ENCODE measurements around the gene WDCP. TPM values are rescaled to one million over a fixed set of nuclear protein-coding genes. Genes with fewer than 3 reads are reported as not detected.

Gene WDCP
- total and polyA plus RNA-seq, 10 of the 15 experiments (the other 5 are each of a cell fraction or from before 2014, with no cell fraction given) = 5.5 to 21.3 (median 13.2) TPM

DNA sequence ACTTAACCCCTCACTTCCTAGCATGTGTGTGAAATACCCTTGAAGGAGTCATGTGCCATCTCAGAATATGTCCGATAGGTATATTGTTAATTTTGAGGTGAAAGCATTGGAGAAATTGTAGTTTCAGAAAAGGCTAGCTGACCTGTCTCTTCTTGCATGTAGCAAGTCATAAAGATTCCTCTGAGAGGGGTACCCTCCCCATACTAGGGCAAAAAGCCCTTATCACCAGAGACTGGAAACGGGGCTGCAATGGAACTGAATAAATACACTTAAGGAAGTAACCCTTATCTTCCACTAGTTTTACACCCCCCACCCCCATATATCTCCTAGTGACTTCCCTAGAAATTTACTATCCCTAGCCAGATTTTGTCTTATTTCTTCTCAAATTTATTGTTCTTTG is 30.7 kb upstream of the WDCP start:
- Histone ChIP-seq H4K20me1 (ENCODE audit: control insufficient read depth, insufficient read depth) (no peaks in the 10 kb centered on the region), H3K9ac (ENCODE audit: control insufficient read depth, insufficient read depth, low read length) (peak overlapping the region; percentile 79), H3K4me3 (peak overlapping the region; percentile 89; the same call in 1 of the 2 replicates), H3K4me1 (ENCODE audit: control insufficient read depth, insufficient read depth, low read length) (peaks cover 9% of the 10 kb centered on the region), H2AFZ (ENCODE audit: control insufficient read depth, low read depth, low read length) (no peak overlapping the region; the same call in 1 of the 2 replicates), H3K4me2 (ENCODE audit: control insufficient read depth, insufficient read depth) (peak overlapping the region; percentile 87), H3K27ac (ENCODE audit: control insufficient read depth, insufficient read depth) (no peak overlapping the region), H3K27me3 (replicated peaks in 1 of 2; ENCODE audit: control insufficient read depth in 2 of 2, insufficient read depth in 2 of 2, low read length in 1 of 2) (no peaks in the 10 kb centered on the region), H3K79me2 (ENCODE audit: control insufficient read depth, insufficient read depth, low read length) (peaks cover 22% of the 10 kb centered on the region), H3K9me3 (replicated peaks; ENCODE audit: control insufficient read depth, insufficient read depth, low read length) (no peaks in the 10 kb centered on the region; the same call in 2 of the 3 replicates), H3K36me3 (ENCODE audit: control insufficient read depth in 2 of 2, insufficient read depth in 2 of 2, low read length in 1 of 2) (no peaks in the 10 kb centered on the region; a peak in 2 of 4 replicates)
- FAIRE-seq (no peak), ATAC-seq (no peak), DNase-seq (ENCODE audit: low read depth, low spot score) (no peak)
- in situ Hi-C loops (cut with MboI) = no loop called here
- intact Hi-C loops (cut with micrococcal nuclease; ENCODE audit: unreplicated experiment) = loop anchor here (2.0 kb wide), 1 partner anchor 151 kb away; the partner anchor contains the start of gene ATAD2B
- ChIA-PET SMC1A (ENCODE audit: uncharacterized antibody, unreplicated experiment) (interaction anchor here (0.5 to 4.0 kb wide), 4 partner anchors 150 to 253 kb away, joined by 3 to 24 read pairs (median 4); partner anchors contain the start of gene ATAD2B), POLR2A (interaction anchor here (0.7 to 1.5 kb wide), 3 partner anchors 12 to 108 kb away, joined by 3 to 6 read pairs (median 3); no protein-coding TSS in a partner anchor), RAD21 (ENCODE audit: unreplicated experiment) (interaction anchor here (2.6 kb wide), 1 partner anchor 253 kb away, joined by 16 read pairs; no protein-coding TSS in a partner anchor), CTCF (interaction anchor here (0.6 to 3.8 kb wide), 3 partner anchors 10 to 283 kb away, joined by 3 to 34 read pairs (median 4); partner anchors contain the start of gene ATAD2B)
- 98% methylated on average over 2 of the region's 2 CpGs for WGBS (ENCODE audit: insufficient coverage, insufficient replicate concordance, low lambda C conversion rate, missing lambda C conversion rate)
- TF ChIP-seq MTA2 (IDR thresholded peaks at IDR 0.05; ENCODE audit: low read depth) (no peak), ZNF217 (IDR thresholded peaks at IDR 0.05) (no peak), SREBF1 (IDR thresholded peaks at IDR 0.05; ENCODE audit: low read length) (no peak), SP1 (IDR thresholded peaks at IDR 0.05; ENCODE audit: low read depth, low read length) (no peak), E4F1 (IDR thresholded peaks at IDR 0.05; ENCODE audit: borderline replicate concordance, partially characterized antibody) (no peak), CBX5 (IDR thresholded peaks at IDR 0.05; ENCODE audit: low read depth) (no peak), BRCA1 (IDR thresholded peaks at IDR 0.05; ENCODE audit: low read depth, low read length) (no peak), EZH2 (IDR thresholded peaks at IDR 0.05; ENCODE audit: borderline replicate concordance, control insufficient read depth, low read depth, low read length) (no peak), WRNIP1 (IDR thresholded peaks at IDR 0.05; ENCODE audit: borderline replicate concordance, low read depth, low read length) (no peak), CHD2 (IDR thresholded peaks at IDR 0.05; ENCODE audit: borderline replicate concordance, low read depth, low read length) (no peak), FOS (IDR thresholded peaks at IDR 0.05; ENCODE audit: borderline replicate concordance, extremely low read depth, insufficient read length) (no peak), HDGF (IDR thresholded peaks at IDR 0.05) (no peak)
- TF ChIP-seq, protein P1, sequence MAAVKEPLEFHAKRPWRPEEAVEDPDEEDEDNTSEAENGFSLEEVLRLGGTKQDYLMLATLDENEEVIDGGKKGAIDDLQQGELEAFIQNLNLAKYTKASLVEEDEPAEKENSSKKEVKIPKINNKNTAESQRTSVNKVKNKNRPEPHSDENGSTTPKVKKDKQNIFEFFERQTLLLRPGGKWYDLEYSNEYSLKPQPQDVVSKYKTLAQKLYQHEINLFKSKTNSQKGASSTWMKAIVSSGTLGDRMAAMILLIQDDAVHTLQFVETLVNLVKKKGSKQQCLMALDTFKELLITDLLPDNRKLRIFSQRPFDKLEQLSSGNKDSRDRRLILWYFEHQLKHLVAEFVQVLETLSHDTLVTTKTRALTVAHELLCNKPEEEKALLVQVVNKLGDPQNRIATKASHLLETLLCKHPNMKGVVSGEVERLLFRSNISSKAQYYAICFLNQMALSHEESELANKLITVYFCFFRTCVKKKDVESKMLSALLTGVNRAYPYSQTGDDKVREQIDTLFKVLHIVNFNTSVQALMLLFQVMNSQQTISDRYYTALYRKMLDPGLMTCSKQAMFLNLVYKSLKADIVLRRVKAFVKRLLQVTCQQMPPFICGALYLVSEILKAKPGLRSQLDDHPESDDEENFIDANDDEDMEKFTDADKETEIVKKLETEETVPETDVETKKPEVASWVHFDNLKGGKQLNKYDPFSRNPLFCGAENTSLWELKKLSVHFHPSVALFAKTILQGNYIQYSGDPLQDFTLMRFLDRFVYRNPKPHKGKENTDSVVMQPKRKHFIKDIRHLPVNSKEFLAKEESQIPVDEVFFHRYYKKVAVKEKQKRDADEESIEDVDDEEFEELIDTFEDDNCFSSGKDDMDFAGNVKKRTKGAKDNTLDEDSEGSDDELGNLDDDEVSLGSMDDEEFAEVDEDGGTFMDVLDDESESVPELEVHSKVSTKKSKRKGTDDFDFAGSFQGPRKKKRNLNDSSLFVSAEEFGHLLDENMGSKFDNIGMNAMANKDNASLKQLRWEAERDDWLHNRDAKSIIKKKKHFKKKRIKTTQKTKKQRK (IDR thresholded peaks at IDR 0.05; ENCODE audit: low read depth, low read length) = no peak
- TF ChIP-seq, protein P2, sequence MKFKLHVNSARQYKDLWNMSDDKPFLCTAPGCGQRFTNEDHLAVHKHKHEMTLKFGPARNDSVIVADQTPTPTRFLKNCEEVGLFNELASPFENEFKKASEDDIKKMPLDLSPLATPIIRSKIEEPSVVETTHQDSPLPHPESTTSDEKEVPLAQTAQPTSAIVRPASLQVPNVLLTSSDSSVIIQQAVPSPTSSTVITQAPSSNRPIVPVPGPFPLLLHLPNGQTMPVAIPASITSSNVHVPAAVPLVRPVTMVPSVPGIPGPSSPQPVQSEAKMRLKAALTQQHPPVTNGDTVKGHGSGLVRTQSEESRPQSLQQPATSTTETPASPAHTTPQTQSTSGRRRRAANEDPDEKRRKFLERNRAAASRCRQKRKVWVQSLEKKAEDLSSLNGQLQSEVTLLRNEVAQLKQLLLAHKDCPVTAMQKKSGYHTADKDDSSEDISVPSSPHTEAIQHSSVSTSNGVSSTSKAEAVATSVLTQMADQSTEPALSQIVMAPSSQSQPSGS (IDR thresholded peaks at IDR 0.05; ENCODE audit: low read length) = no peak
- BruUV-seq (replicated peaks) = TSS peak; percentile 31

Data from GM12878 (cell line).